ENCODE measurements around the gene AGAP5.
"Not testable (repeated sequence)": the region's sequence is repeated elsewhere in the genome, so short reads cannot be mapped to it uniquely, and the experiment has no call there.

GRCh38 chr10:73707628-73708027, 9.7 kb upstream of the AGAP5 start:
- not testable (repeated sequence) for TF ChIP-seq EP300, CTCF, POLR2AphosphoS5 (IDR thresholded peaks at IDR 0.05)
